GM12878 (cell line): Measurements from ENCODE around the gene DDAH1. TPM values are rescaled to one million over a fixed set of nuclear protein-coding genes. Genes with fewer than 3 reads are reported as not detected.

Source experiments
- ATAC-seq: fragments of 200-7000 bp; cut with Tn5 transposase; 3 replicates; pipeline ENCODE4 v1.9.1; 2020; ENCODE audit warnings: mild to moderate bottlenecking, moderate library complexity
- BruUV-seq: library from RNA; stranded (reverse); fragments of 400-500 nt; replicated peaks from 2 replicates; lab custom pipeline; 2021; lab: Mats Ljungman, UMichigan
- CTCF ChIA-PET: fragments of 300-600 bp; sonication (Branson Sonifier 250); formaldehyde crosslinking; extraction: SDS; loops from one replicate; lab custom pipeline; 2021; ENCODE audit warnings: inconsistent platforms; lab: Yijun Ruan, JAX
- POLR2A ChIA-PET: fragments of 350-600 bp; formaldehyde crosslinking; extraction: SDS; loops from one replicate; lab custom pipeline; 2021; ENCODE audit warnings: inconsistent platforms; lab: Charles Lee
- RAD21 ChIA-PET: fragments of 300-600 bp; sonication (Branson Sonifier 250); formaldehyde crosslinking; loops from one replicate; lab custom pipeline; 2023; ENCODE audit warnings: antibody characterized with exemption; ENCODE audit not compliant: unreplicated experiment; lab: Charles Lee
- SMC1A ChIA-PET: fragments of 300-600 bp; sonication (Branson Sonifier 250); formaldehyde crosslinking; loops from one replicate; lab custom pipeline; 2023; ENCODE audit not compliant: unreplicated experiment, uncharacterized antibody; lab: Charles Lee
- DNase-seq: peaks from one replicate; pipeline ENCODE4 v3.0.0-alpha.2; 2011; ENCODE audit warnings: low read depth, low spot score
- FAIRE-seq: peaks from 3 replicates; lab custom pipeline; 2011; peaks lifted over from hg19 to GRCh38; lab: Jason Lieb, UNC
- H2AFZ ChIP-seq: 2 replicates; pipeline ENCODE4 v1.6.0; 2011; ENCODE audit warnings: low read depth, low read length, control low read depth; ENCODE audit not compliant: control insufficient read depth
- H3K27ac ChIP-seq: 2 replicates; pipeline ENCODE4 v1.5.1; 2011; ENCODE audit warnings: control low read depth; ENCODE audit not compliant: control insufficient read depth, insufficient read depth
- H3K27me3 ChIP-seq, 2 experiments: replicated peaks in 1 of 2; 2 replicates each; pipeline versions ENCODE4 v1.6.0 to v1.6.1; 2011; ENCODE audit warnings: low read length in 1 of 2; ENCODE audit not compliant: control insufficient read depth in 2 of 2, insufficient read depth in 2 of 2
- H3K36me3 ChIP-seq, 2 experiments: 2 replicates each; pipeline ENCODE4 v1.5.1; 2011; ENCODE audit warnings: low read length in 1 of 2; ENCODE audit not compliant: control insufficient read depth in 2 of 2, insufficient read depth in 2 of 2
- H3K4me1 ChIP-seq: 2 replicates; pipeline ENCODE4 v1.6.1; 2011; ENCODE audit warnings: mild to moderate bottlenecking, low read length, moderate library complexity, mixed read lengths; ENCODE audit not compliant: control insufficient read depth, insufficient read depth
- H3K4me2 ChIP-seq: 2 replicates; pipeline ENCODE4 v1.6.0; 2011; ENCODE audit warnings: control low read depth; ENCODE audit not compliant: control insufficient read depth, insufficient read depth
- H3K4me3 ChIP-seq: fragments of 200-600 bp; sonication (generic); 2 replicates; pipeline ENCODE4 v1.5.1; 2016
- H3K79me2 ChIP-seq: 2 replicates; pipeline ENCODE4 v1.6.0; 2011; ENCODE audit warnings: low read length; ENCODE audit not compliant: control insufficient read depth, insufficient read depth
- H3K9ac ChIP-seq: 2 replicates; pipeline ENCODE4 v1.8.0; 2011; ENCODE audit warnings: low read length, control low read depth, mixed read lengths; ENCODE audit not compliant: control insufficient read depth, insufficient read depth
- H3K9me3 ChIP-seq: replicated peaks from 3 replicates; pipeline ENCODE4 v1.5.1; 2011; ENCODE audit warnings: mild to moderate bottlenecking, low read length; ENCODE audit not compliant: control insufficient read depth, insufficient read depth
- H4K20me1 ChIP-seq: 2 replicates; pipeline ENCODE4 v1.6.0; 2011; ENCODE audit not compliant: control insufficient read depth, insufficient read depth
- ASH2L ChIP-seq: fragments of 300-600, 200-600 bp; sonication (generic); IDR thresholded peaks from 2 replicates; pipeline ENCODE4 v1.6.1; 2017; ENCODE audit warnings: low read depth, mild to moderate bottlenecking, borderline replicate concordance
- BHLHE40 ChIP-seq, 2 experiments: fragments of 450-650 bp in 1 of 2; IDR thresholded peaks; 2 replicates each; pipeline ENCODE4 v1.6.1; 2011 to 2017; ENCODE audit warnings: low read depth in 2 of 2, borderline replicate concordance in 1 of 2, improper control_type of control experiment in 1 of 2, low read length in 1 of 2, mild to moderate bottlenecking in 1 of 2
- E4F1 ChIP-seq: fragments of 450-650 bp; IDR thresholded peaks from 2 replicates; pipeline ENCODE4 v1.6.1; 2018; ENCODE audit warnings: borderline replicate concordance, mild to moderate bottlenecking; ENCODE audit not compliant: partially characterized antibody
- FOS ChIP-seq: IDR thresholded peaks from 3 replicates; pipeline ENCODE4 v1.6.1; 2011; ENCODE audit warnings: borderline replicate concordance; ENCODE audit not compliant: insufficient read length; ENCODE audit errors: extremely low read depth
- IKZF1 ChIP-seq: fragments of 450-650 bp; conservative IDR thresholded peaks from 2 replicates; pipeline ENCODE4 v1.6.1; 2017; ENCODE audit warnings: antibody characterized with exemption, mild to moderate bottlenecking
- NR2F1 ChIP-seq: fragments of 450-650 bp; conservative IDR thresholded peaks from 2 replicates; pipeline ENCODE4 v1.6.1; 2017; ENCODE audit warnings: mild to moderate bottlenecking
- POLR2AphosphoS2 ChIP-seq: IDR thresholded peaks from 2 replicates; pipeline ENCODE4 v1.6.1; 2011; ENCODE audit warnings: low read depth, mild to moderate bottlenecking, low read length, improper control_type of control experiment, moderate library complexity
- POLR2AphosphoS5 ChIP-seq: IDR thresholded peaks from 2 replicates; pipeline ENCODE4 v1.6.1; 2011; ENCODE audit warnings: mild to moderate bottlenecking, low read length, inconsistent platforms
- RB1 ChIP-seq: fragments of 450-650 bp; formaldehyde crosslinking; IDR thresholded peaks from 2 replicates; pipeline ENCODE4 v1.6.1; 2017; ENCODE audit warnings: mild to moderate bottlenecking, borderline replicate concordance
- RUNX3 ChIP-seq: IDR thresholded peaks from 2 replicates; pipeline ENCODE4 v1.6.1; 2012; ENCODE audit warnings: low read length, inconsistent platforms
- SMAD1 ChIP-seq: fragments of 450-650 bp; IDR thresholded peaks from 2 replicates; pipeline ENCODE4 v1.6.1; 2018; ENCODE audit warnings: mild to moderate bottlenecking, low read depth; ENCODE audit not compliant: partially characterized antibody
- STAT3 ChIP-seq: IDR thresholded peaks from 2 replicates; pipeline ENCODE4 v1.6.1; 2011; ENCODE audit warnings: low read depth, low read length, improper control_type of control experiment
- WGBS: methylation state at CpG from one replicate; pipeline ENCODE4 v1.1.6; 2016; ENCODE audit warnings: low lambda C conversion rate; ENCODE audit not compliant: insufficient replicate concordance, insufficient coverage; ENCODE audit errors: missing lambda C conversion rate; 5-methylcytosine and 5-hydroxymethylcytosine counted together
- in situ Hi-C: fragments of 300-500 bp; cut with MboI; formaldehyde crosslinking; loops from 9 replicates; pipeline ENCODE4 v1.14.3; 2018; ENCODE audit warnings: mixed read lengths
- intact Hi-C: fragments of 100-400 bp; cut with micrococcal nuclease; formaldehyde crosslinking; loops from one replicate; pipeline ENCODE4 v1.14.2; 2022; ENCODE audit not compliant: unreplicated experiment
- polyA plus RNA-seq, 11 experiments: library from polyadenylated mRNA; depleted of rRNA in 4 of 11; unstranded in 6 of 11; stranded (reverse) in 5 of 11; fragments of >200 nt; fragmentation: Nextera tagmentation in 4 of 11; fragmentation: Illumina TruSeq in 1 of 11; extraction: Ambion mirVana in 4 of 11; extraction: Trizol in 1 of 11; gene quantifications; 1 replicate in 1 of 11; 2 replicates in 10 of 11; pipeline versions ENCODE4 v1.2.1 to v1.2.3, GENCODE V29; 2011 to 2016; ENCODE audit warnings: inconsistent platforms in 2 of 11, missing spikeins in 2 of 11, low read depth in 1 of 11
- total RNA-seq, 4 experiments: library from RNA; depleted of rRNA in 3 of 4; stranded (reverse); fragments of >200 nt in 3 of 4; fragmentation: Illumina TruSeq in 1 of 4; extraction: Trizol in 1 of 4; gene quantifications; 2 replicates each; pipeline versions ENCODE4 v1.2.1 to v1.2.3, GENCODE V29; 2013 to 2021
- TF ChIP-seq, protein P1 (sequence below): fragments of 450-650 bp; IDR thresholded peaks from 2 replicates; pipeline ENCODE4 v1.6.1; 2014; ENCODE audit warnings: mild to moderate bottlenecking

The DDAH1 gene
- total and polyA plus RNA-seq, 10 of the 15 experiments (the other 5 are each of a cell fraction or from before 2014, with no cell fraction given), result 0.07 to 0.88 (median 0.27) TPM; not detected in 6

DNA sequence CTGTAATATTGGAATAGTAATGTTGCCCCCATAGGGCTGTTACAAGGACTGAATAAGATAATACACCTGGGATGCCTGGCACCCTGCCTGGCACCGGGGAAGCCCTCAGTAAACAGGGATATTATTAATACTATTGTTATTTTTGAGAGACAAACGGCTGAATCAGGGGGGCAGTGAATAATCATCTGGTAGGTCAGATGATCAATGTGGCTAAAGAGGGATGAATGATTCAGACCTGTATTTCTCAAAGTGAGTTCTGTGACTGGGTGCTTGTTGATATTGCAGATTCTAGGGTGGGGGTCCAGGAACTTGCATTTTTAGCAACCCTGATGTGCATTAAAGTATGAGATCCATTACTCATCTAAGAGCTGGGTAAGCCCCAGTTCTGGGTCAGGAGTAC is 142.3 kb downstream of the DDAH1 start:
- Histone ChIP-seq H3K4me2 (no peak overlapping the region), H4K20me1 (no peaks in the 10 kb centered on the region), H3K4me1 (no peaks in the 10 kb centered on the region), H3K79me2 (no peaks in the 10 kb centered on the region), H3K36me3 (no peaks in the 10 kb centered on the region), H3K4me3 (no peak overlapping the region), H3K27me3 (no peaks in the 10 kb centered on the region; a peak in 1 of 4 replicates), H2AFZ (no peak overlapping the region), H3K9me3 (no peaks in the 10 kb centered on the region), H3K9ac (no peak overlapping the region), H3K27ac (no peak overlapping the region)
- in situ Hi-C loops, result loop anchor here (25.0 kb wide), 1 partner anchor 690 kb away; no protein-coding TSS in a partner anchor
- SMC1A ChIA-PET, result interaction anchor here (0.9 kb wide), 1 partner anchor 139 kb away, joined by 3 read pairs; no protein-coding TSS in a partner anchor
- FAIRE-seq (no peak), ATAC-seq (no peak), DNase-seq (no peak)
- RAD21 ChIA-PET, result no interaction called here
- POLR2A ChIA-PET, result no interaction called here
- CTCF ChIA-PET, result no interaction called here
- WGBS, result 40% methylated on average over 2 of the region's 2 CpGs
- BruUV-seq, result no TSS peak
- intact Hi-C loops, result no loop called here
- no peak for TF ChIP-seq POLR2AphosphoS5
- TF ChIP-seq RB1, result no peak

DNA sequence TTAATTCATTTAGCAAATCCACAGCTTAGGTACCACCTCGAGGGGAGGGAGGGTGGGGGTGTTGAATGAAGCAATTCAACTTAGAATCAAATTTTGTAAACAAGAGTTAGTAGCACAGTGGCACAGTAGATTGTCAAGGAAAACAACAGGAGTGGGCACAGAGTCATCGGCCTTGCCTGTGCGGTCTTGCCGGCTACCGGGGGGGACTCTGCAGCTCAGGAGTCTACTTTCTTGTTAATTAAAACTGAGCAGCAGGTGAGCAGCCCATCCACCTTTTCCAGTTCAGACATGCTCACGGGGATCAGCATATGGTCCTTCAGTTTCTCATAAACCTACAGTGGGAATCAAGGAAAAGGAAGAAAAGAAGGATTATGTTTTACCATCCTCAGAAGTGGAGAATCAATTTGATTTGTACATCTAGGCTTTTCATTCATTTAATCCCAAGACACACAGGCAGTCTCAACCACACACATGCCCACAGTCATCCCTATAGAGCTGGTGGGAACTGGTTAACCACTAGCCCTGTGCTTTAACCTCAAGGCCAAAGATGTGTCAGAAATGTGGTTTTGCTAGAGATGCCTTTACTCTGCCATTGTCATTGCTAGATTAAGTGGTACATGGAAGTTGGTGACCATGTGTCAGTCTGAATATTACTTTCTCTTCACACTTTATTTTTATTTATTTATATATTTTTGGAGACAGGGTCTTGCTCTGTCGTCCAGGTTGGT is 143.6 kb downstream of the DDAH1 start:
- Histone ChIP-seq H4K20me1 (no peaks in the 10 kb centered on the region), H3K36me3 (no peaks in the 10 kb centered on the region), H3K9ac (no peak overlapping the region), H3K4me3 (no peak overlapping the region), H3K4me2 (no peak overlapping the region), H3K9me3 (no peaks in the 10 kb centered on the region), H3K4me1 (no peaks in the 10 kb centered on the region), H3K79me2 (no peaks in the 10 kb centered on the region), H3K27ac (no peak overlapping the region), H2AFZ (no peak overlapping the region), H3K27me3 (no peaks in the 10 kb centered on the region; a peak in 1 of 4 replicates)
- ATAC-seq (peak; percentile 73), FAIRE-seq (no peak), DNase-seq (no peak)
- BruUV-seq, result no TSS peak
- in situ Hi-C loops (loop anchor here (25.0 kb wide), 1 partner anchor 691 kb away; no protein-coding TSS in a partner anchor), intact Hi-C loops (no loop called here)
- ChIA-PET POLR2A (no interaction called here), SMC1A (no interaction called here), CTCF (interaction anchor here (0.6 kb wide), 1 partner anchor 246 kb away, joined by 3 read pairs; no protein-coding TSS in a partner anchor), RAD21 (no interaction called here)
- WGBS, result 55% methylated on average over 7 of the region's 7 CpGs
- peak; percentile 84 for TF ChIP-seq RUNX3
- TF ChIP-seq BHLHE40 (IDR thresholded peaks at IDR 0.05; ENCODE audit: borderline replicate concordance in 1 of 2, low read depth in 2 of 2, low read length in 1 of 2), result peak in 1 of 2 experiments; percentile 38; a peak in 1 of 4 replicates
- TF ChIP-seq POLR2AphosphoS2, result no peak
- TF ChIP-seq ASH2L, result no peak
- peak; percentile 22; the same call in 1 of the 2 replicates for TF ChIP-seq IKZF1
- TF ChIP-seq E4F1, result no peak
- TF ChIP-seq SMAD1, result no peak
- TF ChIP-seq STAT3, result no peak
- TF ChIP-seq, protein P1, sequence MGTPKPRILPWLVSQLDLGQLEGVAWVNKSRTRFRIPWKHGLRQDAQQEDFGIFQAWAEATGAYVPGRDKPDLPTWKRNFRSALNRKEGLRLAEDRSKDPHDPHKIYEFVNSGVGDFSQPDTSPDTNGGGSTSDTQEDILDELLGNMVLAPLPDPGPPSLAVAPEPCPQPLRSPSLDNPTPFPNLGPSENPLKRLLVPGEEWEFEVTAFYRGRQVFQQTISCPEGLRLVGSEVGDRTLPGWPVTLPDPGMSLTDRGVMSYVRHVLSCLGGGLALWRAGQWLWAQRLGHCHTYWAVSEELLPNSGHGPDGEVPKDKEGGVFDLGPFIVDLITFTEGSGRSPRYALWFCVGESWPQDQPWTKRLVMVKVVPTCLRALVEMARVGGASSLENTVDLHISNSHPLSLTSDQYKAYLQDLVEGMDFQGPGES, result no peak
- TF ChIP-seq FOS, result no peak
- TF ChIP-seq NR2F1, result peak; percentile 66; the same call in 1 of the 2 replicates
